GM10266 (cell line): Measurements from ENCODE around the gene SEC14L3.

Experiments
- DNase-seq: peaks from one replicate; pipeline ENCODE4 v3.0.0; 2012; ENCODE audit errors: extremely low spot score
- CTCF ChIP-seq: IDR thresholded peaks from 2 replicates; pipeline ENCODE4 v1.5.1; 2012; ENCODE audit warnings: mild to moderate bottlenecking, low read depth; ENCODE audit not compliant: control insufficient read depth, insufficient read depth; ENCODE audit errors: missing control alignments

The SEC14L3 gene

GRCh38 chr22:30486661-30487115 is 14.9 kb upstream of the SEC14L3 start:
- DNase-seq, result no peak
- TF ChIP-seq CTCF, result no peak

GRCh38 chr22:30486118-30486517 is 14.3 kb upstream of the SEC14L3 start:
- no peak for TF ChIP-seq CTCF
- DNase-seq, result no peak

- peak; percentile 91 for DNase-seq
Measured at GRCh38 chr22:30485362-30485988, 13.7 kb upstream of the SEC14L3 start.

GRCh38 chr22:30483169-30483568 is 11.4 kb upstream of the SEC14L3 start:
- DNase-seq, result no peak
- no peak for TF ChIP-seq CTCF

More at GRCh38 chr22:30485362-30485988, 13.7 kb upstream of the SEC14L3 start:
- peak; percentile 93 for TF ChIP-seq CTCF

- no peak for DNase-seq
- no peak for TF ChIP-seq CTCF
Measured at GRCh38 chr22:30481711-30482110, 9.9 kb upstream of the SEC14L3 start.

- DNase-seq, result no peak
- TF ChIP-seq CTCF, result no peak
Measured at GRCh38 chr22:30479981-30480380, 8.2 kb upstream of the SEC14L3 start.

GRCh38 chr22:30474683-30475424 is 3.0 kb upstream of the SEC14L3 start:
- TF ChIP-seq CTCF, result no peak
- no peak for DNase-seq
